ENCODE measurements around the gene DKK3. TPM values are rescaled to one million over a fixed set of nuclear protein-coding genes. Genes with fewer than 3 reads are reported as not detected.

Gene DKK3
- total and polyA plus RNA-seq, 2 of the 13 experiments (the other 11 are each of a cell fraction or from before 2014, with no cell fraction given): 0.09 to 0.67 TPM

GRCh38 chr11:12008790-12009616 lies 577 bp upstream of the DKK3 start (continued):
- TF ChIP-seq ZNF503 (CRISPR knock-in tag; IDR thresholded peaks at IDR 0.05): no peak
- no peak for TF ChIP-seq ZBTB3 (CRISPR knock-in tag; IDR thresholded peaks at IDR 0.05; ENCODE audit: borderline replicate concordance, low read depth)
- no peak for TF ChIP-seq SNAPC2 (CRISPR knock-in tag; IDR thresholded peaks at IDR 0.05)

GRCh38 chr11:12007230-12007593 lies 1.2 kb downstream of the DKK3 start:
- Histone ChIP-seq H3K4me3 (replicated peaks in 1 of 3; ENCODE audit: insufficient read depth in 1 of 3, low read depth in 2 of 3, low read length in 3 of 3) (no peak overlapping the region), H3K9ac (ENCODE audit: insufficient read depth, low read depth, low read length) (no peak overlapping the region), H3K36me3 (replicated peaks in 1 of 2; ENCODE audit: control insufficient read depth in 1 of 2, insufficient read depth in 2 of 2, low read length in 2 of 2) (no peaks in the 10 kb centered on the region), H3K79me2 (ENCODE audit: insufficient read depth, low read length) (no peaks in the 10 kb centered on the region), H3K4me1 (ENCODE audit: insufficient read depth, low read length) (no peaks in the 10 kb centered on the region), H3K9me3 (ENCODE audit: low read length) (no peaks in the 10 kb centered on the region), H3K4me2 (ENCODE audit: low read depth, low read length) (no peak overlapping the region), H2AFZ (ENCODE audit: low read length) (no peak overlapping the region), H4K20me1 (ENCODE audit: insufficient read depth, low read length) (no peaks in the 10 kb centered on the region), H3K27me3 (ENCODE audit: control insufficient read depth in 1 of 2, insufficient read depth in 2 of 2, low read length in 2 of 2) (peaks cover 6 to 43% of the 10 kb centered on the region in 2 experiments), H3K27ac (ENCODE audit: extremely low read length, insufficient read depth, low read length) (no peak overlapping the region)
- FAIRE-seq (no peak), ATAC-seq (peak; percentile 36; the same call in 1 of the 3 replicates), DNase-seq (ENCODE audit: low spot score) (no peak)
- BruUV-seq (replicated peaks): no TSS peak
- in situ Hi-C loops (cut with HindIII; ENCODE audit: extremely low pct_ligation_motif_present, low pct_unique_long_range_greater_than_20kb): no loop called here
- ChIA-PET CTCF (ENCODE audit: low intra/inter-chr PET ratio, low total read pairs) (no interaction called here), POLR2A (no interaction called here)
- TF ChIP-seq REST (IDR thresholded peaks at IDR 0.05; ENCODE audit: borderline replicate concordance in 1 of 2, low read depth in 1 of 2, low read length in 2 of 2) (peak; percentile 22 to 62; a peak in 3 of 4 replicates), HNF1B (CRISPR knock-in tag; IDR thresholded peaks at IDR 0.05) (no peak), MIER2 (CRISPR knock-in tag; IDR thresholded peaks at IDR 0.05) (0 out of 2 replicates have a peak, but pooled peaks have one; percentile 60)
- intact Hi-C loops (cut with micrococcal nuclease; ENCODE audit: unreplicated experiment): no loop called here
- 51% methylated on average over 5 of the region's 5 CpGs for WGBS (ENCODE audit: low lambda C conversion rate)

Measured in HepG2 (cell line).